ENCODE data around the gene FNTB.

GRCh38 chr14:65054471-65055085, 67.9 kb downstream of the FNTB start:
- no peak for TF ChIP-seq USF2 (CRISPR knock-in tag; IDR thresholded peaks at IDR 0.05)
- TF ChIP-seq CTCF (IDR thresholded peaks at IDR 0.05): no peak
- no peak for TF ChIP-seq NFE2L1 (CRISPR knock-in tag; IDR thresholded peaks at IDR 0.05)
- no peak for TF ChIP-seq ARID4B (CRISPR knock-in tag; IDR thresholded peaks at IDR 0.05; ENCODE audit: borderline replicate concordance)
- no peak for TF ChIP-seq ZNF138 (CRISPR knock-in tag; conservative IDR thresholded peaks at IDR 0.05)
- no peak for TF ChIP-seq GABPB1 (CRISPR knock-in tag; IDR thresholded peaks at IDR 0.05)
- TF ChIP-seq USF1 (CRISPR knock-in tag; IDR thresholded peaks at IDR 0.05): no peak
- no peak for TF ChIP-seq ERG (CRISPR knock-in tag; IDR thresholded peaks at IDR 0.05)
- no peak for TF ChIP-seq FOXP1 (CRISPR knock-in tag; IDR thresholded peaks at IDR 0.05; ENCODE audit: borderline replicate concordance)
- TF ChIP-seq JUN (CRISPR knock-in tag; IDR thresholded peaks at IDR 0.05): no peak
